Stomach (tissue), 4 donors: ENCODE data around the gene PRKCH.

Source experiments
- EP300 ChIP-seq: sonication (generic); formaldehyde crosslinking; IDR thresholded peaks from one replicate; pipeline ENCODE4 v1.6.1; 2017; ENCODE audit warnings: antibody characterized with exemption
- POLR2A ChIP-seq, 4 donors: fragments of 450-650 bp; IDR thresholded peaks; one replicate each; pipeline ENCODE4 v1.6.1; 2016; ENCODE audit warnings: antibody characterized with exemption in 4 of 4, control low read depth in 2 of 4, mild to moderate bottlenecking in 1 of 4, moderate library complexity in 1 of 4
- TF ChIP-seq, protein P1 (sequence below), 7 experiments: fragments of 450-650 bp in 4 of 7; fragments of 200-600 bp in 3 of 7; sonication (generic) in 3 of 7; IDR thresholded peaks; one replicate each; pipeline ENCODE4 v1.5.1; 2016 to 2019; ENCODE audit warnings: antibody characterized with exemption in 7 of 7, control low read depth in 2 of 7, mild to moderate bottlenecking in 1 of 7

DNA sequence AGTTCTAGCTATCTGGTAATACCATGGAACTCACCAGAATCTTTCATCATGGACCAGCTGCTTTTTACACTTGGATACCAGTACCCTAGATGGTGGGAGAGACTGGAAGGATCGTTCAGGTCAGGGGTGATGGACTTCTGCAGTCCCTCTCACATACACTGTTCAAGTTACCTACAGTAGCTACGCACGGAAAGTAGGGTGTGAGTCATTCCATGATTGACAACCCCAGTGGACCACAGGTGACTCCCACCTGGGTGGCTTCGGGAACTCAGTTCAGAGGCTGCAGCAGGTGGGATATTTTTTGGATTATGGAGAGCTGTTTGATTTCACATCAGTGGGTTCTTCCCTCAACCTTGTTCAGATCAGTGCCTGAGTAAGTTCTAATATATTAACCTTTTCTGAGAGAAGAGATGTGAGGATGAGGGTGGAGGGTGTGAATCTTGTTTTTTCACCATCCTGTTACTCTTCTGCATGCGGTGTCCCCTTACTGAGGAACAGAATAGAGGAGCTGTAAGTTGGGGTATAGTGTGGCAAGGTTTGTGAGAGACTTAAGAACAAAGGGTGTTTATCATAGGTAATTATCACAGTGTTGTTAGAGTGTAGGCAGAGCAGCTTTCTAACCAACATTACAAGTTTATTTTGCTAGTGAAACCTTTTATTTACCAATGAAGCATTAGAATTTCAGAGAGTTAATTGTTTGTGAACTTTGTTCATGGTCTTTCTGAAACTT, 39.6 kb downstream of the PRKCH start:
- TF ChIP-seq, protein P1, sequence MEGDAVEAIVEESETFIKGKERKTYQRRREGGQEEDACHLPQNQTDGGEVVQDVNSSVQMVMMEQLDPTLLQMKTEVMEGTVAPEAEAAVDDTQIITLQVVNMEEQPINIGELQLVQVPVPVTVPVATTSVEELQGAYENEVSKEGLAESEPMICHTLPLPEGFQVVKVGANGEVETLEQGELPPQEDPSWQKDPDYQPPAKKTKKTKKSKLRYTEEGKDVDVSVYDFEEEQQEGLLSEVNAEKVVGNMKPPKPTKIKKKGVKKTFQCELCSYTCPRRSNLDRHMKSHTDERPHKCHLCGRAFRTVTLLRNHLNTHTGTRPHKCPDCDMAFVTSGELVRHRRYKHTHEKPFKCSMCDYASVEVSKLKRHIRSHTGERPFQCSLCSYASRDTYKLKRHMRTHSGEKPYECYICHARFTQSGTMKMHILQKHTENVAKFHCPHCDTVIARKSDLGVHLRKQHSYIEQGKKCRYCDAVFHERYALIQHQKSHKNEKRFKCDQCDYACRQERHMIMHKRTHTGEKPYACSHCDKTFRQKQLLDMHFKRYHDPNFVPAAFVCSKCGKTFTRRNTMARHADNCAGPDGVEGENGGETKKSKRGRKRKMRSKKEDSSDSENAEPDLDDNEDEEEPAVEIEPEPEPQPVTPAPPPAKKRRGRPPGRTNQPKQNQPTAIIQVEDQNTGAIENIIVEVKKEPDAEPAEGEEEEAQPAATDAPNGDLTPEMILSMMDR (IDR thresholded peaks at IDR 0.05): no peak
- no peak for TF ChIP-seq POLR2A (IDR thresholded peaks at IDR 0.05)
- TF ChIP-seq EP300: no peak
